DMS53 treated with DMSO at 0.1 percent for 48 hours (cell line): ENCODE data around the gene PTF1A.
"Not testable (repeated sequence)": the region's sequence is repeated elsewhere in the genome, so short reads cannot be mapped to it uniquely, and the experiment has no call there.

ENCODE experiments used
- DNase-seq: peaks from one replicate; lab custom pipeline; 2025; ENCODE audit not compliant: unreplicated experiment; lab: John Stamatoyannopoulos, UW

PTF1A gene

DNA sequence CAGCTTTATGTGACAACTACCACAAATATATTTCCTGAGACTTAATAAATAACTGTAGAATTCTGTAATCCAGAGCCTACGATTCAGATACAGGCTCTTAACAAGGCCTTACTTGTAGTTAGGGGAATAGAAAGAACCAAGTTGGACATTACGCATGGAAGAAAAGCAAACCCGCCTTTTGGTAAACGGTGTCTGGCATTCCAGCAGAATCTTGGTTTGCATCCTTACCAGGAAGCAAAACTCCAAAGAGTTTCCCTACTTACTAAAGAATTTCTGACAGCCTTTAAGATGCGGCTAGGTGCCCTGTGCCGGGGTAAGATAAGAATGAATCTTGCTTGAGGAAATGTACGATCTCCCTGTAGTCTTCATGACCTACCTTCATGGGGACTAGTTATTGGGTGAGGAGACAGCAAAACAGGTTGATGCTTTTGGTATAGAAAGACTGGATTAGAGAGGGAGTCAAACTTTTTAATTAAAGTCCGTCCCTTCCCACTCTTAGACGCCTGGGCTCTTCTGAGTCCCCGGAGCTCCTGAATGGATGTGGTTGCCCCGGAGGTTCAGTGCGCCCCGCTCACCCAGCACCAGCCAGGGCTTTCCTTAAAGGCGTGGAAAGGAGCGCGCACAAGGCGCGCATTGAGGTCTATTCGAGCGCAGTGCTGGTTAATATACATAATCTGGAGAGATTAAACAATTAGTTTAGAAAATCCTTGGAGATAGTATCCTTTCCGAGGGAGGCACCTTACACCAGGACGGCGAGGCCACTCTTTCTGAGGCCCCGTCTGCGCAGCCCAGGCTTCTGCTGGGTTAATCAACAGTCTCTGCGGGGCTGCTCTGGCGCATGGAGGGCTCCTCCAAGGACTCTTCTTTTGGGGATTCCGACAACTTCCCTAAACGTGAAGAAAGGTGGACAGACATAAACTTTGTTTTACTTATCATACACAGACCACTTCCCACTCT, 11.5 kb downstream of the PTF1A start:
- DNase-seq = no peak

DNA sequence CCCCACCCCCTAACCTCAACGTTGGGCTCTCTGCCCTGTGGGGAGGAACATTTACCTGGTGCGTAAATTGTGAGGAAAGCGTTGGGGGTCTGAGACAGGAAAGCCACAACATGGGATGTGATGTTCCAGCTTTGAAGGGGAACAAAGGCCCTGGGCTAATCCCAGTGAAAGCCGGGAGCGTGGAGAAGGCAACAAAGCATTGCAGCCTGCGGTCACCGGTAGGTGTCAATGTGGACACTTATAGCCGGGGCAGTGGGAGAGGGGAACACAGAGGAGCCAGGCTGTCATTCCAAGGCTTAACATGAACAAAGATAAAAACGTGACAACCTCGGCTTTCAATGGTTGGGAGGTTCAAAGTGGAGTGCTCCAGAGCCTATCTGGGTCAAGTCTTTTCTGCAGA, 12.7 kb downstream of the PTF1A start:
- no peak for DNase-seq

DNA sequence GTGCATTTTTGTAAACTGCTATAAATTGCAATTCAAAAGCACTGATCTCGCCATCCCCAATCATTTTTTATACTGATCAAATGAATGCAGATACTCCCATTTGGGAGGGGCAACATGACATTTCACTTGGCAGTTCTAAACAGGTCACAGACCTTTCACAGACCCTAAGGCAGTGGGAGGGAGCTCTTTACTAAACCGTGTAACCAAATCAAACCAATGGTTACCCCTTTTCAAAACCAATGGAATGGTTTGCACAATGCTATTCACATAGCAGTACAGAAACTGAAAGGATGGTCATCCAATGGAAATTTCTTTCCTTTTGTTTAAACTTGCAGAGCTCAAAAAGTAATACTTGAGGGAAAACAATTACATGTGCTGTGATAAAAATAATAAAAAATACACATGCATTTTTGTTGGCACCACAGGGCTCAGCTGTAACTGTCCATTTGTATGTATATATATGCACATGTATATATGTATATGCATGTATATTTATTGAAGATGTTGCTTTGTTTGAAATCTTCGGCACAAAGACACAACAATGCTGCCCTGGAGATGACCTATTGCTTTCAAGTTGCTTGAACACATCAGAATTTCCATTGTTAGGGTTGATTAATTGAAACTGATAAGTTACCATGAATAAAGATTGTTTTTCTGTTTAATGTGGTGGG, 14.0 kb downstream of the PTF1A start:
- DNase-seq = no peak

DNA sequence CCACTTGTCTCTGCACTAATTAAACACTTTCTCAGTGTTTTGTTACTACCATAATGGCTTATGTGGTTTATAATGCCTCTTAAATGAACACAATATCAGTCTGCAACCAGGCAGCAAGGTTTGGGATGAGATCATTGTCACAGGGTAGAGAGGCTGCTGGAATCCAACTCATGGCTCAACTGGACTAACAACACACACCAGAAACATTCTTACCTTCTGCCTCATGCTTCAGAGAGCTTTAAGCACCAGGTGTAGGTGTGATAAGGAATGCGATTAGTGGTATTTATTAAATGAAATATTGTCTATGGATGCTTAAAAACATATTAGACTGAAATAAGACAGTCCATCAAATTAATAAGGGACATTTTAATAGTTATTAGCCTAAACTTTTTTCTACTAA, 25.4 kb downstream of the PTF1A start:
- no peak for DNase-seq

DNA sequence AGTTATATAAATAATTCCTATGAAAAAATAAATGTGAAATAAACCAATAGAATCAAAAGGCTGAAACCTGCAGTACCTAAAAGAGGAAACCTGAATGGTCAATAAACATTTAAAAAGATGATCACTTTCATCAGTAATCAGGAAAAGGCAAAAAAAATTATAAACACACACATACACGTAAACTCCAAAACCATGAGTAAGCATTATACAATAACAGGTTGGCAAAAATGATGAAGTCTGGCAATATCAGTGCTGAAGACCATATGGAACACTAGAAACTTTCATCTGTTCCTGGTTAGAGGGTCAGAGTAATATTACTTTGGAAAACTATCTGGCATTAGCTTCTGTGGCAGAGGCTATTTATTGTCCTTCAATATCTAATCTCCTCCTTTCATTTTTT, 38.5 kb downstream of the PTF1A start:
- no peak for DNase-seq

DNA sequence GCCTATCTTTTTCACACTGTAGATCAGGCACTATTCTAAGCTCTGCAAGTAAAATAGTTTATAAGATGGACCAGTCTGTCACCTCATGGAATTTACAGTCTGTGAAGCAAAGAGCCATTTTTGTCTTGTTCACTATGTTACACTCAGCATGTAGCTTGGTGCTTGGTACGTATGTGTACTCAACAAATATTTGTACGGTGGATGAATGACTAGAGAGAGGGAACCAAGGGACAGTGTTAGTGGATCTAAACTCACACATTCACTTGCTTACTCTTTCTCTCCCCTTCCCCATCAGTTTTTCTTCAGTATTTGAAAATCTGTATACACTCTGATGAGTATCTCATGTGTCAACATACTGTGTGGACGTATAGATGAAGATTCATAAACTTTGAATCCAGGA, 45.9 kb downstream of the PTF1A start:
- peak; percentile 76 for DNase-seq

DNA sequence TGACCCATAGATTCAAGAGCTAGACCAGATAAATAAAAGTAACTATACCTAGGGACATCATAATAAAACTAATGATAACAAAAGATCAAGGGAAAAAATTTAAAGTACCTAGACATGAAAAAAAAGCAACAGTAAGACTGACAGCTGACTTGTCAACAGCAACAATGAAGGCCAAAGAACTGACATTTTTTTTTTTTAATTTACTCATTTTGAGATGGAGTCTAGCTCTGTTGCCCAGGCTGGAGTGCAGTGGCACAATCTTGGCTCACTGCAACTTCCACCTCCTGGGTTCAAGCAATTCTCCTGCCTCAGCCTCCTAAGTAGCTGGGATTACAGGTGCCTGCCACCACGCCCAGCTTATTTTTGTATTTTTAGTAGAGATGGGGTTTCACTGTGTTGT, 49.7 kb downstream of the PTF1A start:
- DNase-seq = not testable (repeated sequence)
